RWPE1 (cell line): ENCODE results near the gene CGN.

Source experiments
- CTCF ChIA-PET: fragments of 350-600 bp; sonication (Branson Sonifier 250); formaldehyde crosslinking; extraction: SDS; loops from one replicate; lab custom pipeline; 2021; lab: Yijun Ruan, JAX
- POLR2A ChIA-PET: fragments of 400-600 bp; formaldehyde crosslinking; extraction: SDS; loops from one replicate; lab custom pipeline; 2020; ENCODE audit warnings: antibody characterized with exemption; ENCODE audit not compliant: low non-redundant PET; lab: Yijun Ruan, JAX
- DNase-seq: peaks from one replicate; pipeline ENCODE4 v3.0.0; 2012; ENCODE audit warnings: low spot score
- H3K27ac ChIP-seq: fragments of 450-650 bp; 2 replicates; pipeline ENCODE4 v1.5.1; 2017
- TF ChIP-seq, protein P1 (sequence below): fragments of 450-650 bp; conservative IDR thresholded peaks from 2 replicates; pipeline ENCODE4 v1.5.1; 2017; ENCODE audit warnings: low read depth, mild to moderate bottlenecking

CGN gene

DNA sequence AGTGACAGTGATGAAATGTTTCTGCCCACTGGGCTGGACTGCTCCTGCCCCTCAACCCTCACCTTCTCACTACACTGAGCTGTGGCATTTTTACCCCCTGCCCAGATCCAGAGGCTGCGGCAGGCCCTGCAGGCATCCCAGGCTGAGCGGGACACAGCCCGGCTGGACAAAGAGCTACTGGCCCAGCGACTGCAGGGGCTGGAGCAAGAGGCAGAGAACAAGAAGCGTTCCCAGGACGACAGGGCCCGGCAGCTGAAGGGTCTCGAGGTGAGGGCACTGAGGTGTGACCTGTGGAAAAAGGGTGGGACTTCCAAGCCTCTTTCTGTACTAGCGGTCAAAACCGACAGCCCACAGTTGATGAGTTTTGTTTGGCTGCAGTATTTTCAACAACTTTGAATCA is 22.7 kb downstream of the CGN start:
- ChIA-PET POLR2A (no interaction called here), CTCF (interaction anchor here (0.5 to 0.8 kb wide), 3 partner anchors 200 to 256 kb away, joined by 3 read pairs; partner anchors contain the start of gene MRPL9)
- TF ChIP-seq, protein P1, sequence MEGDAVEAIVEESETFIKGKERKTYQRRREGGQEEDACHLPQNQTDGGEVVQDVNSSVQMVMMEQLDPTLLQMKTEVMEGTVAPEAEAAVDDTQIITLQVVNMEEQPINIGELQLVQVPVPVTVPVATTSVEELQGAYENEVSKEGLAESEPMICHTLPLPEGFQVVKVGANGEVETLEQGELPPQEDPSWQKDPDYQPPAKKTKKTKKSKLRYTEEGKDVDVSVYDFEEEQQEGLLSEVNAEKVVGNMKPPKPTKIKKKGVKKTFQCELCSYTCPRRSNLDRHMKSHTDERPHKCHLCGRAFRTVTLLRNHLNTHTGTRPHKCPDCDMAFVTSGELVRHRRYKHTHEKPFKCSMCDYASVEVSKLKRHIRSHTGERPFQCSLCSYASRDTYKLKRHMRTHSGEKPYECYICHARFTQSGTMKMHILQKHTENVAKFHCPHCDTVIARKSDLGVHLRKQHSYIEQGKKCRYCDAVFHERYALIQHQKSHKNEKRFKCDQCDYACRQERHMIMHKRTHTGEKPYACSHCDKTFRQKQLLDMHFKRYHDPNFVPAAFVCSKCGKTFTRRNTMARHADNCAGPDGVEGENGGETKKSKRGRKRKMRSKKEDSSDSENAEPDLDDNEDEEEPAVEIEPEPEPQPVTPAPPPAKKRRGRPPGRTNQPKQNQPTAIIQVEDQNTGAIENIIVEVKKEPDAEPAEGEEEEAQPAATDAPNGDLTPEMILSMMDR = no peak
- no peak overlapping the region for H3K27ac ChIP-seq
- DNase-seq = no peak

DNA sequence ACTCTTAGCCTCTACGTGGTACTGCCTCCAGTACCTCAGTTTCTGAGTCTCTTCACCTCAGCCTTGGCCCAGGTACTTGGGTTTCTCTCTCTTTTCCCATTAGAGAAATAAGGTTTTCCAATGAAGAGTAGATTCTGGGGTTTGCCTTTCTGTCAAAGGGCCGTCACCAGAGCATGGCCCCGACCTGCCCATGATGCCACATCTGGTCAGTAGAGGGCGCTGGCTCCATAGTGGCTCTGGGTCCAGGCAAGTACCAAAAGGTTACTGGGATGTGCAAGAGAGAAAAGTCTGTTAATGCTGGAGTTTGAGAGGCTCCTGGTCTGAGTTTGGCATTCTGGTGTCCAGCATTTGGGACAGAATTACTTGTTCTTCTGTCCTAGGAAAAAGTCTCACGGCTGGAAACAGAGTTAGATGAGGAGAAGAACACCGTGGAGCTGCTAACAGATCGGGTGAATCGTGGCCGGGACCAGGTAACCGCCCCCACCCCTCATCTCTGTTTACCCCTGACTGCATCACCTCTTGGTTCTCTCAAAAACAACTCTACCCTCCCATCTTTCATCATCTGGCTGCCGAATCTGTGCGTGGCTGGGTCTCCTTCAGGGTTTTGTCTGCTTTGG is 23.6 kb downstream of the CGN start:
- CTCF ChIA-PET = interaction anchor here (0.5 to 1.0 kb wide), 3 partner anchors 12 to 345 kb away, joined by 3 to 6 read pairs (median 5); partner anchors contain the start of gene VPS72
- POLR2A ChIA-PET = no interaction called here
- DNase-seq = no peak
- TF ChIP-seq, protein P1 = peak; percentile 90
- peak overlapping the region; percentile 40 for H3K27ac ChIP-seq

DNA sequence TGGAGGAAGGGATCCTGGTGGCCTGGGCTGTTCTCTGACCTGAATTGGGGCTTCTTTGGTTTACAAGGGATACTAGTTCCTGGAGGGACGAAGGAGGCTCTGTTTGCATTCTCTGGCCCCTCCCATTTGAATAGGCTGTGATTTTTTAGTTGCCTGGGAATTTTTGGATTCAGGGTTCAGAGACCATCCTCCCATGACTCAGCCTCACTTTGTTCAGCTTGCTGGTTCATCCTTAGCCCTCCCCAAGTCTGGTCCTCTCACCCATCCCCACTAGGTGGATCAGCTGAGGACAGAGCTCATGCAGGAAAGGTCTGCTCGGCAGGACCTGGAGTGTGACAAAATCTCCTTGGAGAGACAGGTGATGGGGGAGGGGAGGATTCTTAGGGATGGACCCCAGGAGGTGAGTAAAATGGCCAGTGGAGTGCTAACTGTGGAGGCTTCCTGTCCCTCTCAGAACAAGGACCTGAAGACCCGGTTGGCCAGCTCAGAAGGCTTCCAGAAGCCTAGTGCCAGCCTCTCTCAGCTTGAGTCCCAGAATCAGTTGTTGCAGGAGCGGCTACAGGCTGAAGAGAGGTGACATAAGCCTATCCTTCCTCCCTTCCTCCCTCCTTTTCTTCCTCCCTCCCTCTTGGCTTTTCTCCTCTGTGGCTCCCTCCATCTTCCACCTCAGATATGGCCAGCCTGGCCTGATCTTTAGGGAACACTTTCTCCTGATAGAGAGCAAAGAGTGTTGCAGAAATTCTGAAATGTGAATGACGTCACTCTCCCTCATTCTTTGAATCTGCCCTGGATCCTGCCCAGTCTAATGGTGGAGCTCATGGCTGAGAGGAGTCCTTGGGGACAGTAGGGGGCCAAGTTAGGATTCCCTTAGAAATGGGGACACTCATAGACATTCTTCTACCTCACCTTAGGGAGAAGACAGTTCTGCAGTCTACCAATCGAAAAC is 24.4 kb downstream of the CGN start:
- DNase-seq = no peak
- TF ChIP-seq, protein P1 = no peak
- CTCF ChIA-PET = interaction anchor here (0.5 to 1.0 kb wide), 5 partner anchors 9 to 346 kb away, joined by 3 to 9 read pairs (median 5); partner anchors contain the start of gene VPS72
- POLR2A ChIA-PET = no interaction called here
- peak overlapping the region; percentile 40 for H3K27ac ChIP-seq

DNA sequence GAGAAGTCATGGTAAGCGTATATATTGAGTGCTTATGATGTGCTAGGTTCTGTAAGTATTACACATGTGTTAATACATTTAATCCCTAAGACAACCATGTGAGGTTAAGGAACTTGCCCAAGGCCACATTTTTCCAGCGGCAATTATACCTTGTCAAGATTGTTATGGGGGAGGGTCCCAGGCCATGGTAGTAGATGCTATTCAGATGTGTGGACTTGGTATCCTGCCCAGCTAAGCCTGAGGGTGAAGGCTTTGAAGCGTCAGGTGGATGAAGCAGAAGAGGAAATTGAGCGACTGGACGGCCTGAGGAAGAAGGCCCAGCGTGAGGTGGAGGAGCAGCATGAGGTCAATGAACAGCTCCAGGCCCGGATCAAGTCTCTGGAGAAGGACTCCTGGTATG is 25.3 kb downstream of the CGN start:
- H3K27ac ChIP-seq = peak overlapping the region; percentile 84
- TF ChIP-seq, protein P1 = no peak
- ChIA-PET POLR2A (no interaction called here), CTCF (no interaction called here)
- no peak for DNase-seq

DNA sequence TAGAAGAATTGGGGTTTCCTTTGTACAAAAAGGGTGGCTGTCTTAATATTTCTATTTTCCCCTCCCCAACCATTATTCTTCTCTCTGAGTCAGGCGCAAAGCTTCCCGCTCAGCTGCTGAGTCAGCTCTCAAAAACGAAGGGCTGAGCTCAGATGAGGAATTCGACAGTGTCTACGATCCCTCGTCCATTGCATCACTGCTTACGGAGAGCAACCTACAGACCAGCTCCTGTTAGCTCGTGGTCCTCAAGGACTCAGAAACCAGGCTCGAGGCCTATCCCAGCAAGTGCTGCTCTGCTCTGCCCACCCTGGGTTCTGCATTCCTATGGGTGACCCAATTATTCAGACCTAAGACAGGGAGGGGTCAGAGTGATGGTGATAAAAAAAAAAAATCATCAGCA is 25.9 kb downstream of the CGN start:
- TF ChIP-seq, protein P1 = no peak
- peak overlapping the region; percentile 84 for H3K27ac ChIP-seq
- POLR2A ChIA-PET = no interaction called here
- DNase-seq = peak; percentile 87
- CTCF ChIA-PET = interaction anchor here (0.5 to 1.4 kb wide), 2 partner anchors 57 to 226 kb away, joined by 3 to 4 read pairs; partner anchors contain the start of gene MRPL9
